ENCODE measurements around the gene ARHGEF6.

DNA sequence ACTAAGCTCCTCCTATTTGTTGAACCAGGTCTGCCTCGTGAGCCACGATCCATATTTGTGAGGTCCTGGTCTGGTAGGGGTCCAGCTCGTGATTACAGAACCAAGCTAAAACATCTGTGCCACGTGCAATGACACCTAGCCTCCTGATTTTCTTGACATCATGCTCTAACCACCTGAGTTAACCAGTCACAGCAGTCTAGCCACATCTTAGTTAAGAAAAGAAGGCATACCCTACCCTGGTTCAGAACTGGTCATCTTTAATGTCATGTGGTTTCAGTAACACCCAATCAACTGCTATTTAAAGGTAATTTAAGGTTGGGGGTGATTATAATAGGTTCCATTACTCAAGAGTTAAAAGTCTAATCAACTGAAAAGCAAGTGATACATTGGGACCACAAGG, 28.4 kb downstream of the ARHGEF6 start:
- TF ChIP-seq KAT7 (CRISPR knock-in tag; IDR thresholded peaks at IDR 0.05; ENCODE audit: borderline replicate concordance), result no peak
- TF ChIP-seq, protein P1, sequence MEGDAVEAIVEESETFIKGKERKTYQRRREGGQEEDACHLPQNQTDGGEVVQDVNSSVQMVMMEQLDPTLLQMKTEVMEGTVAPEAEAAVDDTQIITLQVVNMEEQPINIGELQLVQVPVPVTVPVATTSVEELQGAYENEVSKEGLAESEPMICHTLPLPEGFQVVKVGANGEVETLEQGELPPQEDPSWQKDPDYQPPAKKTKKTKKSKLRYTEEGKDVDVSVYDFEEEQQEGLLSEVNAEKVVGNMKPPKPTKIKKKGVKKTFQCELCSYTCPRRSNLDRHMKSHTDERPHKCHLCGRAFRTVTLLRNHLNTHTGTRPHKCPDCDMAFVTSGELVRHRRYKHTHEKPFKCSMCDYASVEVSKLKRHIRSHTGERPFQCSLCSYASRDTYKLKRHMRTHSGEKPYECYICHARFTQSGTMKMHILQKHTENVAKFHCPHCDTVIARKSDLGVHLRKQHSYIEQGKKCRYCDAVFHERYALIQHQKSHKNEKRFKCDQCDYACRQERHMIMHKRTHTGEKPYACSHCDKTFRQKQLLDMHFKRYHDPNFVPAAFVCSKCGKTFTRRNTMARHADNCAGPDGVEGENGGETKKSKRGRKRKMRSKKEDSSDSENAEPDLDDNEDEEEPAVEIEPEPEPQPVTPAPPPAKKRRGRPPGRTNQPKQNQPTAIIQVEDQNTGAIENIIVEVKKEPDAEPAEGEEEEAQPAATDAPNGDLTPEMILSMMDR (IDR thresholded peaks at IDR 0.05), result no peak

Measured in WTC11 (cell line).